Memory B cell (primary cell): ENCODE measurements around the gene DGKZ.

ENCODE experiments used
- ATAC-seq: fragments of 150-1000 bp; cut with Tn5 transposase; 2 replicates; pipeline ENCODE4 v1.10.0; 2021; ENCODE audit warnings: low read depth, mild to moderate bottlenecking, moderate library complexity
- DNase-seq, 2 donors: peaks; one replicate each; pipeline ENCODE4 v3.0.0; 2022; ENCODE audit warnings: low spot score in 2 of 2
- H3K27ac Mint-ChIP-seq: one replicate; pipeline ENCODE4 v1.8.0; 2022; ENCODE audit warnings: mild to moderate bottlenecking, moderate library complexity, mixed read lengths
- H3K27me3 Mint-ChIP-seq: one replicate; pipeline ENCODE4 v1.8.0; 2022; ENCODE audit warnings: mixed read lengths
- H3K36me3 Mint-ChIP-seq: one replicate; pipeline ENCODE4 v1.8.0; 2022; ENCODE audit warnings: mild to moderate bottlenecking, mixed read lengths
- H3K4me1 Mint-ChIP-seq: one replicate; pipeline ENCODE4 v1.8.0; 2022; ENCODE audit warnings: mixed read lengths
- H3K4me3 Mint-ChIP-seq: one replicate; pipeline ENCODE4 v1.8.0; 2022; ENCODE audit warnings: mild to moderate bottlenecking, moderate library complexity, mixed read lengths
- H3K9me3 Mint-ChIP-seq: one replicate; pipeline ENCODE4 v1.8.0; 2022; ENCODE audit warnings: mixed read lengths

The DGKZ gene

DNA sequence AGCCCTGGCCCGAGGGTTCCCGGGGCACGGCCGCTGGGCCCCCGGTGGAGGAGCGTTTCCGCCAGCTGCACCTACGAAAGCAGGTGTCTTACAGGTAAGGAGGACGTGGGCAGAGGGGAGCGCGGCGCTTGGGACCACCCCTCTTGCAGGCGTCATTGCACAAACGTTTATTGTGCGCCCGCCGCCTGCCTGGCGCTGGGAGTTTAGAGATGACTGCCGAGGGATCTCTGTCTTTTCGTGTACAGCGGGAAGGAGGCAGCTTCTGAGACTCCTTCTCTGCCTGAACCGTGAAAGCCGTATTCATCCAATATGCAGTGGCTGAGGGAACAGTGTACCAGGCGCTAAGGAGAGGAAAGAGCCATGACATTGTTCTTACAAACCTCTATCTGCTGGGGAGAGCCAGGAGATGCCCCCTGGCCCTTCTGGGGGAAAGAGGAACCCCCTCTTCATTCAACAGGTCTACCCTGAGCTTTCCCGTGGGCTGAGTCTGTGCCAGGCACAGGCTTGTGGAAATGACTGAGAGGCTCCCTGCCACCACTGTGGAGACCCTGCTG is 13.8 kb upstream of the DGKZ start:
- Mint-ChIP-seq H3K27me3 (peaks cover 34% of the 10 kb centered on the region), H3K27ac (no peak overlapping the region), H3K4me3 (peak overlapping the region; percentile 52), H3K4me1 (peaks cover 5% of the 10 kb centered on the region), H3K36me3 (no peaks in the 10 kb centered on the region), H3K9me3 (no peaks in the 10 kb centered on the region)
- ATAC-seq (peak; percentile 15), DNase-seq (peak in 1 of 2 donors; percentile 19)

DNA sequence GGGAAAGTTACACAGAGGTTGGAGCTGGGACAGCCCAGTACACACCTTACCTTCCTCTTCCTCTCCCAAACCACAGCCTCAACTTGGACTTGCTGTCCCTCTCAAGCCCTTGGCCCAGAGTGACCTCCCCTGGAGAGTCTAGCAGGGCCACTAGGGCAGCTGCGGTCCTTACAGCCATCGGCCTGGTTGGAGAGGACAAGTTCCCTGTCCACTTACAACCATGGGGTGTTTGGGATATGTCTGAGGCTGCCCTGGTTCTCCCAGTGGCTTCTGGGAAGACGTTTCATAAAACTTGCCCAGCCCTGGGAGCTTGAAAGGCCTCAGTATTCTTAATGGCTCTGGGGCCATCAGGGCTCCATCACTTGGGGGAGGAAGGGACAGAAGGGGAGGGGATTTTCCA is 13.1 kb upstream of the DGKZ start:
- no peak overlapping the region for H3K4me3 Mint-ChIP-seq
- H3K4me1 Mint-ChIP-seq, result peaks cover 5% of the 10 kb centered on the region
- no peaks in the 10 kb centered on the region for H3K36me3 Mint-ChIP-seq
- DNase-seq (no peak), ATAC-seq (no peak)
- peaks cover 37% of the 10 kb centered on the region for H3K27me3 Mint-ChIP-seq
- H3K27ac Mint-ChIP-seq, result no peak overlapping the region
- no peaks in the 10 kb centered on the region for H3K9me3 Mint-ChIP-seq

- DNase-seq (no peak), ATAC-seq (no peak)
- peaks cover 5% of the 10 kb centered on the region for H3K4me1 Mint-ChIP-seq
- H3K27me3 Mint-ChIP-seq, result peaks cover 33% of the 10 kb centered on the region
- H3K4me3 Mint-ChIP-seq, result no peak overlapping the region
- H3K9me3 Mint-ChIP-seq, result no peaks in the 10 kb centered on the region
- H3K27ac Mint-ChIP-seq, result no peak overlapping the region
- no peaks in the 10 kb centered on the region for H3K36me3 Mint-ChIP-seq
These were observed 12.0 kb upstream of the DGKZ start for GRCh38 chr11:46335271-46335670.

- no peaks in the 10 kb centered on the region for H3K9me3 Mint-ChIP-seq
- H3K36me3 Mint-ChIP-seq, result no peaks in the 10 kb centered on the region
- no peak for DNase-seq
- no peak overlapping the region for H3K27ac Mint-ChIP-seq
- ATAC-seq, result no peak
- peaks cover 28% of the 10 kb centered on the region for H3K27me3 Mint-ChIP-seq
- H3K4me1 Mint-ChIP-seq, result peaks cover 5% of the 10 kb centered on the region
- no peak overlapping the region for H3K4me3 Mint-ChIP-seq
These were observed 11.2 kb upstream of the DGKZ start for GRCh38 chr11:46335890-46336562.

- Mint-ChIP-seq H3K4me1 (peaks cover 5% of the 10 kb centered on the region), H3K27me3 (peaks cover 22% of the 10 kb centered on the region), H3K9me3 (no peaks in the 10 kb centered on the region), H3K36me3 (no peaks in the 10 kb centered on the region), H3K27ac (no peak overlapping the region), H3K4me3 (no peak overlapping the region)
- DNase-seq (no peak), ATAC-seq (no peak)
These were observed 10.6 kb upstream of the DGKZ start for GRCh38 chr11:46336563-46337180.

DNA sequence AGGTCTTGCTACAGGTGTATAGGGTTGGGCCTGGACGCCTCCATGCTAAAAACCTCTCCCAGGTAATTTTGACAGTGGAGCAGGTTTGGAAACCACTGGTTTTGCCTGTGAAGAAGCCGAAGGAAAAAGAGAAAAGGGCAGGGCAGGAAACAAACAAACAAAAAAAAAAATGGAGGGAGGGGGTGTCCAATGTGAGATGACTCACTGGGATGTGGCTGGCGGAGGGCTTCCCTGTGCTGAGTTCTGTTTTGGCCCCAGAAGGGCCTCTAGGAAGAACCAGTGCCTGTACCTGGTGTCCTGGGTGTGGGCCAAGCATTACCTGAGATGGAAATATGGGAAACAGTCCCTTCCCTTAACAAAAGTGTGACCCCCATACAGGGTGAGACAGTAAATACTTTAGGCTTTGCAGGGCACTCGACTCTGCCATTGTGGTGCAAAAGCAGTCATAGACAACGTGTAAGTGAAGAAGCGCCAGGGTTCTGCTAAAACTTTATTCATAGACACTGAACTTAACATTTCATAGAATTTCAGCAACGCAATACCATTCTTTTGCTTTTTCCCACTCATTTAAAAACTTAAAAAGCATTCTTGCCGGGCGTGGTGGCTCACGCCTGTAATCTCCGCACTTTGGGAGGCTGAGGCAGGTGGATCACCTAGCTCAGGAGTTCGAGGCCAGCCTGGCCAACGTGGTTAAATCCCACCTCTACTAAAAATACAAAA is 9.5 kb upstream of the DGKZ start:
- ATAC-seq (no peak), DNase-seq (no peak)
- no peak overlapping the region for H3K27ac Mint-ChIP-seq
- no peaks in the 10 kb centered on the region for H3K36me3 Mint-ChIP-seq
- H3K9me3 Mint-ChIP-seq, result no peaks in the 10 kb centered on the region
- H3K4me1 Mint-ChIP-seq, result peaks cover 2% of the 10 kb centered on the region
- no peak overlapping the region for H3K4me3 Mint-ChIP-seq
- H3K27me3 Mint-ChIP-seq, result peaks cover 17% of the 10 kb centered on the region

- ATAC-seq (no peak), DNase-seq (no peak)
- no peaks in the 10 kb centered on the region for H3K9me3 Mint-ChIP-seq
- no peaks in the 10 kb centered on the region for H3K4me1 Mint-ChIP-seq
- peaks cover 16% of the 10 kb centered on the region for H3K27me3 Mint-ChIP-seq
- H3K27ac Mint-ChIP-seq, result no peak overlapping the region
- H3K4me3 Mint-ChIP-seq, result no peak overlapping the region
- no peaks in the 10 kb centered on the region for H3K36me3 Mint-ChIP-seq
These were observed 8.7 kb upstream of the DGKZ start for GRCh38 chr11:46338636-46338987.

- no peaks in the 10 kb centered on the region for H3K9me3 Mint-ChIP-seq
- H3K36me3 Mint-ChIP-seq, result no peaks in the 10 kb centered on the region
- H3K27ac Mint-ChIP-seq, result no peak overlapping the region
- DNase-seq (no peak), ATAC-seq (no peak)
- H3K27me3 Mint-ChIP-seq, result peaks cover 15% of the 10 kb centered on the region
- no peak overlapping the region for H3K4me3 Mint-ChIP-seq
- H3K4me1 Mint-ChIP-seq, result no peaks in the 10 kb centered on the region
These were observed 8.1 kb upstream of the DGKZ start for GRCh38 chr11:46338988-46339666.

DNA sequence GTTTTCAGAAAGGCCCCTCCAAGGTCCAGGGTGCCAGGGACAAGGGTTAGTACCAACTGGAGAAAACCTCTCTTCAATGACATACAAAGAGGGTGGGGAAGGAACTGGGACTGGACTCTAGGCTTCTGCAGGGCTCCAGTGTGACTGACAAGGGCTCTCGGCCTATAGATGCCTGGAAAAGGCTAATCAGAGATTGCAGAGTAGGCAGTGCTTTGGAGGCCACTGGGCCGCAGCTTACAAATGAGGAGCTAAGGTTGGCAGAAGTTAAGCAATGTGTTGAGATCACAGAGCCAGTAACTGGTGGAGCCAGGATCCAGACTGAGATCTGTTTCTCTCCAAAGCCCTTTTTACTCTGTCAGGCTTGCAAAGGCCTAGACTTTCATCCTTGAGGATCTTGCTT is 7.4 kb upstream of the DGKZ start:
- H3K27ac Mint-ChIP-seq, result no peak overlapping the region
- H3K4me1 Mint-ChIP-seq, result peaks cover under 1% of the 10 kb centered on the region
- no peak overlapping the region for H3K4me3 Mint-ChIP-seq

DNA sequence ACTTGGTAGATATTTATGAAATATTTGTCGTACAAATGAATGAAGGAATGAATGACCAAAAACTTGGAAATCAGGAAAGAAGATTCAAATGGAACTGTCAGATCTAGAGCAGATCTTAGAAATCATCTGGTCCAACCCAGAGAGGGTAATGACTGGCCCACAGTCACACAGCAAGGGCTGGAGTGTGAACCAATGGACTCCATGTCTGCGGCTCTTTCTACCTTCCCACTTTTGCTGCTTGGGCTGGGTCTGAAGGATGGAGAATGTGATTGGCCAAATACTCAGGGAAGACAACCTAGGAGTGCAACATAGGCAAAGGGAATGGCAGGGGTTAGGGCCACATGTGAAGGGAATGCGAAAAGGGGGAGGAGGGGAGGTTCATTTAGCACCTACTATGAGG is 5.8 kb upstream of the DGKZ start:
- ATAC-seq, result no peak
- Mint-ChIP-seq H3K9me3 (no peaks in the 10 kb centered on the region), H3K36me3 (no peaks in the 10 kb centered on the region), H3K4me1 (peaks cover 15% of the 10 kb centered on the region), H3K4me3 (no peak overlapping the region), H3K27me3 (peaks cover 9% of the 10 kb centered on the region), H3K27ac (no peak overlapping the region)
- DNase-seq, result no peak

More for the DNA sequence above, 7.4 kb upstream of the DGKZ start:
- Mint-ChIP-seq H3K27me3 (peaks cover 15% of the 10 kb centered on the region), H3K9me3 (no peaks in the 10 kb centered on the region), H3K36me3 (no peaks in the 10 kb centered on the region)
- no peak for ATAC-seq
- no peak for DNase-seq

GRCh38 chr11:46342239-46342638 is 5.0 kb upstream of the DGKZ start:
- H3K9me3 Mint-ChIP-seq, result no peaks in the 10 kb centered on the region
- H3K27ac Mint-ChIP-seq, result no peak overlapping the region
- H3K27me3 Mint-ChIP-seq, result peaks cover 6% of the 10 kb centered on the region
- DNase-seq (no peak), ATAC-seq (no peak)
- H3K4me1 Mint-ChIP-seq, result peaks cover 21% of the 10 kb centered on the region
- no peak overlapping the region for H3K4me3 Mint-ChIP-seq
- no peaks in the 10 kb centered on the region for H3K36me3 Mint-ChIP-seq

GRCh38 chr11:46343520-46343919 is 3.7 kb upstream of the DGKZ start:
- Mint-ChIP-seq H3K27ac (no peak overlapping the region), H3K4me1 (peaks cover 26% of the 10 kb centered on the region)

GRCh38 chr11:46345131-46345597 is 2.1 kb upstream of the DGKZ start:
- peaks cover under 1% of the 10 kb centered on the region for H3K27me3 Mint-ChIP-seq
- H3K4me3 Mint-ChIP-seq, result peak overlapping the region; percentile 88
- H3K4me1 Mint-ChIP-seq, result peaks cover 34% of the 10 kb centered on the region
- H3K27ac Mint-ChIP-seq, result peak overlapping the region; percentile 60
- ATAC-seq (no peak), DNase-seq (no peak)
- no peaks in the 10 kb centered on the region for H3K36me3 Mint-ChIP-seq
- no peaks in the 10 kb centered on the region for H3K9me3 Mint-ChIP-seq

More at GRCh38 chr11:46343520-46343919, 3.7 kb upstream of the DGKZ start:
- H3K9me3 Mint-ChIP-seq, result no peaks in the 10 kb centered on the region
- H3K4me3 Mint-ChIP-seq, result no peak overlapping the region
- ATAC-seq (no peak), DNase-seq (no peak)
- no peaks in the 10 kb centered on the region for H3K36me3 Mint-ChIP-seq
- H3K27me3 Mint-ChIP-seq, result peaks cover 4% of the 10 kb centered on the region
